CD4-positive, alpha-beta T cell treated with Interleukin-2 at 100 ng/mL for 4 hours (primary cell): ENCODE measurements around the gene DIPK1A.

Experiments
- DNase-seq: peaks from one replicate; pipeline ENCODE4 v3.0.0-alpha.2; 2020; ENCODE audit warnings: low spot score

Gene DIPK1A

DNA sequence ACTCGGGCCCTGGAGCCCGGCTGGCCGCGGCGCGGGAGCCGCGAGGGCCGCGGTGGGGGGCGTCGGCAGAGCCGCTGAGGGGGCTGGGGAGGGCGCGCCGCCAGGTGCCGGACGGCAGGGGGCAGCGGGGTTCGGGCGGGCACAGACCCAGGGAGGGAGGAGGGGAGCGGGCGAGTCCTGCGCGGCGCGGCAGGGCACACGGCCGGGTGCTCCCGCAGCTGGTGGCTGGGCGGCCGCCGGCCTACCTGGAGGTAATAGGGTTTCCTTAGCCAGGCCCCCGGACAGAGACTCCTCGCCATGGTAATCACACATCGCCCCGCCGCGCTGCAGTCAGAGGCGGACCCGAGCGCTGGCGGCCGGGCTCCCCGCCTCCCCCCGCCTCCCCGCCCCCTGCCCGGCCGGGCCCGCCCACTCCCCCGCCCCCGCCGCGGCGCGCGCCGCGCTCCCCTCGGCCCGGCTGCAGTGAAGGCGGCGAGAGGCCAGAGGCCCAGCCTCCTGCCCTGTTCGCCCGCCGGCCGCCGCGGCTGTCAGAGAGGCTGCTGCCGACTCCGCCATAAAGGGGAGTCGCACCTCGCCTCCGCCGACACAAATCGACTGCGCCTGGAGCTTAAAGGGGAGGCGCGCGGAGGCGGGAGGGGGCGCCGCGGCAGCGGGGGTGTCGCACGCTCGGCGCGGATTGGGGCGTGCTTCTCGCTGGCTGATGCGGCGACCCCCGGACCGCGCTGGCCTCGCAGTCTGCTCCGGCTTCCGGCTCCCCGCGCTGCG, at the start of gene DIPK1A:
TSS of gene DIPK1A (minus strand) at position 332 of the 765 bp plus-strand sequence. CDS start at position 299, 33 bp downstream.
- DNase-seq = peak; percentile 73

DNA sequence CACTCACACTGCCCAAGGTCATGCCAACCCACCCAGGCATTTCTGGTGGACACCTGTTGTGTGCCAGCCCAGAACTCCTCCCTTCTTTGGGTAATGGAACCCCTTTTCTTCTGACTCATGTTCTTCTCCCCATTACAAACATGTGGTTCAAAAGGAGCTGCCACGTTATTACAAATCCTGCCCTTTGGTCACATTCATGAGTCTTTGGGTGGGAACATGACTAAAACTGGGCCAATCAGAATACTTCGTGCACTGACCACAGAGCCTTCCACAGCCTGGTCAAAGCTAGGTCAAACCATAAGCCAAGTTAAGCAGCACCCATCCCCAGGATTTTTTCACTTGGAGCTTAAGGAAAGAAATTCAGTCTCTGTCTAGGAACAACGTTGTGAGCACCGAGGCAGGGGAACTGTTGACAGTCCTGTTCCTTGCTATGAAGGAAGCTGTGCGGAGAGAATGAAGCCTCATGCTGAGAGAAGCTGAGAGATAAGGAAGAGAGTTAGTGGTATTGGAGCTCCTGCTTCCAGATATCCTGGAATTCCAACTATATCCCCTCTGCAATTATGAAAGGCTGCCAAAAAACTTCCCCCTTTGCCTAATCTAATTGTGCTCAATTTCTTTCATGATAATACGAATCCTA, 46.8 kb upstream of the DIPK1A start:
- DNase-seq = no peak

DNA sequence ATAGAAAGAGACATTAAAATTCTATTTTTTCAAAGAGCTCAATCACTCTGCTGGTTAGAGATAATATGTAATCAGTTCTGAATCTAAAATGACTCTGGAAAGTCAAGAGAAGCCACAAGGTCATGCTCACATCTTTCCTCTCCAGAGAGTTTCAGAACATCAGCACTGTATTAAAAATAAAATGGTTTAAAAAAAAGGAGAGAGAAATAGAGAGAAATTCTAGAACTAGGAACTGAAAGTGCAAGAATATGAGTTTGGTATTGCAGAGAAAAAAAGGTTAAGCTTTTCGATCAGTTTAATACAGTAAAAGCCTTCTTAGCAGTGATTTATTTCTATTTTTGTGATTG, 44.0 kb upstream of the DIPK1A start:
- DNase-seq = no peak

DNA sequence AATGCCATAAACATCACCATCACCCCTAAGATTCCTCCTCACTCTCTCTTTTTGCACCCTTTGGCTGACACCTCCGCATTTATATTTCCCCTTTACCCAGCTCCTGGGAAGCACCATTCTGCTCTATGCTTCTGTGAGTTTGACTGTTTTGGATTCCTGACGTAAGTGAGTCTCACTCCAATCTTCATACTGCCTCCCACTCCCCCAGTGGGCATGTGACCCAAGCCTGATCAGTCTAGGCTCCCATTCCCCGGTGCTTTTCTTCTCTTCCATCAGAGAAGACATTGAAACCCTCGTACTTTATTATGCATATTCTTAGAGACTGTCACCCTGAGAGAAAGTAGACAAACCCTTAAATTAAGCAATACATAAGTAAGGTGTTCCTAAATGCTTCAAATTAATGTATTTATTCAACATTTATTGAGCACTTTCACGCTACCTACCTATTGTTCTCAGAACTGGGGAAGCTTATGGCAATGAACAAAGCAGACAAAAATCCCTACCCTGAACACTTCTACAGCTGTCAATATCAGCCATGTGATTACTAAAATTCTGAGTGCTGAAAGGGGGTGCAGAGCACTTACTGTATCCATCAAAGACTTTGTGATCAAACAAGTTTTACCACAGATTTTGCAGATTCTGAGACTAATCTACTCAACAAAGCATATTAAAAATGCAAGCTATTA, 43.4 kb upstream of the DIPK1A start:
- no peak for DNase-seq

DNA sequence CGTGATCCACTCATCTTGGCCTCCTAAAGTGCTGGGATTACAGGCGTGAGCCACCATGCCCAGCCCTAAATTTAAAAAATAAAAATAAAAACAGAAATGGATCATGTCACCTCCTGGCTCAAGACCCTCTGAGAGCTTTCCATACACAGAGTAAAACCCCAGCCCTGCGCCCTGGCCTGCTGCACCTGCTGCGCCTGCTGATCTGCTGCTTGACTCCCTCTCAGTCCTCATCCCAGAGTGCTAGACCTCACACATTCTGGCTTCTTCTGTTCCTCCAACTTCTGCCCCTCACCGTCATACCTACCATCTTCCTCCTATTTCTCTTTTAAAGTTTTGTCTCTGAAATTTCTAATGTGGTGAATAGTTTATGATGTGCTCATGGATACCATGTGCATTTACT, 42.7 kb upstream of the DIPK1A start:
- DNase-seq = no peak

DNA sequence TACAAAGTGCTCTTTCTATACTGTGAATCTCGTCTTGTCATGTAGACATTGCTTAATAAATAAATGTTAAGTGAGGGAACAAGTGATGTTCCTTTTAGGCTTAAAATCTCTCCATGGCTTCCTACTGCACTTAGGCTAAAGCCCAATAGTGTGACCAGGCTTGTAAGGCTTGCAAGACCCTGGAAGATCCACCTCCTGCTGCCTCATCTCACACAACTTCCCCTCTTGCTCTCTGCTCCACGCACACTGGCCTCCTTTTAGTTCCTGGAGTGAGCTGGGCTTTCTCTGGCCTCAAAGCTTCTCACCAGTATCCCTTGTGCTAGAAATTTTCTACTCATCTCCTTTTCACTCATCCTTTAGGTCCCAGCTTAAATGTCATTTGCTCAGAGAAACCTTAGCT, 41.5 kb upstream of the DIPK1A start:
- no peak for DNase-seq

DNA sequence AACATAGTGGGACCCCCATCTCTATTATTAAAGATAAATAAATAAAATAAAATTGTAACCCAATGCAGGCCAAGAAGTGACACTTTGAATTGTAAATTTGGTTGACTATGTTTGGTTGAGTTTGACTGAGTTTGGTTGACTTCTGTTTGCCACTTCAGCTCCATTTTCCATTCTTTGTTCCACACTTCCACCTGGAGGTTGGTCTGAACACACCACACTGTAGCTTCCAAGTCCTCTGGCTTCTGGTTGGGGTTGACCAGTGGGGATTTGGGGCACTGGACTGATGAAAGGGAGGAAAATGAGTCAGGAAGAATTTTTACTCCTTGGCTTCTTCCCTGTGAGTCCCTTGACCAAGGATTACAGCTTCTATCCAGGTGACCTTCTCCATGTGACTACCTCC, 40.6 kb upstream of the DIPK1A start:
- DNase-seq = no peak

DNA sequence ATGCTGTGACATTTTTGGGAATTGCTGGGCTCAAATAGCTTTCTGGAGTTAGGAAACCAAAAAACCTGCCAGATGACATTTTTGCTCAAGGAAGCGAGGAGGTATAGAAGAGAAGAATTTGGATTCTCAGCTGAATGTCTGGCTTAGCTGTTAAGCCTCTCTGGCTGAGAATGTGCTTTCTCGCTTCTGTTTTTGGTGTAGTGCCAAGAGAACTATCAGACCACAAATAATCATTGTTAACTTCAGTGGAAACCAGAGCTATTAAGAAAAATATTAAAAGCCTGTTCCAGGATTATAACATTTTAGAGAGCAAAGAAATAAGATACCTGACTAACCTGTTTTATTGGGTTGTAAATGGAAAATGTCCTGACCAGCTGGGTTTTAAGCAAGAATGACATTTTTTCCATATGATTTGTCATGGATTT, 39.5 kb upstream of the DIPK1A start:
- no peak for DNase-seq

DNA sequence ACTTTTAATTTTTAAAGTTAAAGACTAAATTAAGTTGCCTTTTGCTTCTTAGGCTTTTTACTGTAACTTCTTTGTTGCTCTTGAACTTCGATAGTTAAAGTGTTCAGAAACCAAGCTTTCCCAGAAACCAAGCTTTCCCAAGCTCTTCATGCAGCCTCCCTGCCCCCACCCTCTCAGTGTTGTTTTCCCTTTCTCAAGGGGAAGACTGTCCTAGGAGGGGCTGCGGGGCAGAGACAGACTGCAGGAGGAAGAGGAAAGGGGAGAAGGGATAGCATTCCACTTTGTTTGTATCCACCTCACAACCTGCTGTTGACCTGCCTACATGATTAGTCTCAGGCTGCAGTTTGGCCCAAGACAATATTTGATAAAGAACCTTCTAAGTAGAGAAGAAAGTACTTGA, 39.0 kb upstream of the DIPK1A start:
- DNase-seq = no peak

DNA sequence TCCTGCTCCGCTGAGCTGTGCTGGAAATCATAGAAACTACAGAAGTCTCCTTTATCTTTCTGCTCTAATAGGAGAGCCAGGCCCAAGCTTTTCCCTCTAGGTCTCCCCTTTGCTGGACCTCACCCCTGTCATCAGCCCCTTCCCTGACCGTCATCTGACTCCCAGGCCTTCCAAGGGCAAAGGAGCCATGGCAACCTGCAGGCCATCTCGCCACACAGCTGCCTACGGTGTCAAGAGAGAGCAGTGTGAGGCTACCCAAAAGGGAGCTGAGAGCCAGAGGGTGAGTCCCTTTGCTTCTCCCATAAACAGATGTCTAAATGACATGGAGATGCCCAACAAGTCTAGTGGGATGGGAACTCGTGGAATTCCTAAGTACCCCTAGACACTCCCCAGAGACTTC, 37.6 kb upstream of the DIPK1A start:
- DNase-seq = no peak

DNA sequence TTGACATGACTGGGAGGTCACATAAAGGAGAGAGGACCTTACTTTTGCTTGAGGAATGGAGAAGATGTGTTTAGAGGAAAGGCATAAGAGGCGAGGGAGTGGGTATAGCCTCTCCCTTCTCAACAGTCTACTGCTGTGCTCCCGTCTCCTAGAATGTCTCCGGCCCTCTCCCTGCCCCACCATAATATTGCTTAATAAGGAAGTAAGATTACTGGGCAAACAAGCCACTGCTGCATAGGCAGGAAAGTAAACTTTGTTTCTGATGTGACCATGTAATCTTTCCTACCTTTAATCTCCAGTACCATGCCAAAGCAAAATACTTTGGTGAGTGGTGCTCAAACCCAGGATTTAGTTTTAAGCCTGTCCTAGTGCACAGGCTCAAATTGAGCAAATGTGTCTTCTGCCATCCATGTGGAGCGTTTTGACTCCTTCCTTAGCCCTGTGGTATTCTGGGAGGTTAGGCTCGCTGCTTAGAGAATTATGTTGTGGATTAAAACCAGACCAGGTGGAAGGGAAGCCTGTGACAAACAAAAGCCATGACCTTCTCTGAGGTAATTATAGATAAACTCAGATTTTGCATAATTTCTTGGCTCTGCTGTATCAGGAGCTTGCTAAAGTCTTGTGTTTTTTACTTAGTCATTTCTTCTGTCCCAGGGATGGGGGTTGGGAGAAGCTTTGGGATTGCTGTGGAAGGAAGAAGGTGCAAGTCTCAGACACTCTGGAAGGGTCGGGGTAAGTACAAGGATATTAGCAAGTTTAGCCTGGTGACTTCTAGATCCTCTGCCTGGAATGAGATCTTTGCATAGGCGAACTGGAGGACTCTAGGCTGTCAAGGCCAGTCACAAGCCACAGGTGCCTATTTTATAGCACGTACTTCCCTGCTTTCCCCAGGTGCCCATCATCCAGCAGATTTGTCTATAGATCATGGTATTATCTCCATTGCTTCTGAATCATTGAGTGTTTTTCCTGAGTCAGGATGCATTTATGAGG, 34.5 kb upstream of the DIPK1A start:
- no peak for DNase-seq

DNA sequence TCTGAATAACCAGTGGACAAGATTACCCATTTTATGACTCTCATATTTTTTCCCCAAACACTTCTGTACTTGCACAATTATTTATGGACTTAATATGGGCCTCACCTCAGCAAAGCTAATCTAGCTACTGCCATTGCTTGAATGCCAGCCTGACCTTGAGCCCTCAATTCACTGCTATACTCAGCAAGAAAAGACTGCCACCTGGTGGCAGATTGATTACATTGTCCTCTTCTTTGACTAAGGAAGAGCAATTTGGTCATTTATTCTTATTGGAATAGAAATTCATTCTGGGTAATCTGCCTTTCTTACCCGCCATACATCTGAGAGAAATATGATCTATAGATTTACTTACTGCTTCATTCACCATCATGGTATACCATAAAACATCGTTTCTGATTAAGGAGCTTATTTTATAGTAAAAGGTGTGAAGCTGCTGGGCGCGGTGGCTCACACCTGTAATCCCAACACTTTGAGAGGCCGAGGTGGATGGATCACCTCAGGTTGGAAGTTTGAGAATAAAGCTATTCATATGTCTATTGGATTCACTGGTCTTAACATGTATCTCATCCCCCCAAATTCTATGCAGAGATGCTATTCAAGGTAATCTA, 32.9 kb upstream of the DIPK1A start:
- peak; percentile 90 for DNase-seq

DNA sequence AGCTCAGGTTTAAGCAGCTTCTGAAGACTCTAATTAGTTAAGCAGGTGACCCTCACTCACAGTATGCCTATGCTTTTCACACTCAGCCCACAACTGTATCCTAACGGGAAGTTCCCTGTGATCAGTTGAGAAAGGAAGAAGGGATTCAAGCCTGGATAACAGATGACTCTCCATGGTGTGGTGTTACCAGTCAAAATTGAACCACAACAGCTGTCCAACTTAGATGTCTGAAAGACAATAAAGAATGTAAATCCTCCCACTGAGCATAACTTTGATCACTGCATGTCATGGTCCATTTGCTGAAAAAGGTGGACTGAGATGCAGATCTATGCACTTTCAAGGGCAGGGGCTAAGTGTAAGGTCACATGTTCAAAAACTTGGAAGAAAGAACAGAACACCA, 32.3 kb upstream of the DIPK1A start:
- no peak for DNase-seq

DNA sequence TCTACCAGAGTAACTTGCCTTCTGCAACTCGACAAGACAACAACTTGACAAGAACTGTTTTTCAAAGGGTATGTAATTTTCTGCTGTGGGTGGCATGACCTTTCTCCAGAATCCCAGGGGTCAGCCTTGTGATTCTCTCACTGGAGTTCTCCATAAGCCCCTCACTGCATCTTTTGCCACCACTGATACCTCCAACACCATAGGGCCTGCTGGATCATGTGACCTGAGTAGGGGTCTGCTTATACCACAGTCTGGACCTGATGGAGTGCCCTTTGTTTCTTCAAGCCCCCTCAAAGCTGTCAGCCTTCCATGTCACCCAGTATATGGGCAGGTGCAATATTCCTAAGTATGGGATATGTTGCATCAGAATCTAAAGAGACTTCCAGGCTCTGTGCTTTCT, 31.6 kb upstream of the DIPK1A start:
- no peak for DNase-seq

DNA sequence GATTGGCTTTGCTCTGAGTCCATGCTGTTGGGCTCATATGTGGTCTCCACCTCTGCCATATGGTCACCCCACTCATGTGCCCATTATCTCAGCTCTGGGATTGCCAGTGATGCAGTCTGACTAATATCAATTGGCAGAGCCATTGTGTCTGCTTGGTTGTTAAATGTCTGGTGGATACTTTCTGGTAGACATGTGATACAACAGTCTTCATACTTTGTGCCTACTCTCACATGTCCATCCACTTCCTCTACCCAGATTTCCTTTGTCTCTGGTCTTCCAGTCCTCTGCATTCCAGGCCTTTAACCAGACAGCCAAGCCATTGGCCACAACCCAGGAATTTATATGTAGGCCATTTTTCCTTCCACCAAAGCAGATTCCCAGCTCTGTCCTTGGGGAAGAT, 30.8 kb upstream of the DIPK1A start:
- DNase-seq = no peak

DNA sequence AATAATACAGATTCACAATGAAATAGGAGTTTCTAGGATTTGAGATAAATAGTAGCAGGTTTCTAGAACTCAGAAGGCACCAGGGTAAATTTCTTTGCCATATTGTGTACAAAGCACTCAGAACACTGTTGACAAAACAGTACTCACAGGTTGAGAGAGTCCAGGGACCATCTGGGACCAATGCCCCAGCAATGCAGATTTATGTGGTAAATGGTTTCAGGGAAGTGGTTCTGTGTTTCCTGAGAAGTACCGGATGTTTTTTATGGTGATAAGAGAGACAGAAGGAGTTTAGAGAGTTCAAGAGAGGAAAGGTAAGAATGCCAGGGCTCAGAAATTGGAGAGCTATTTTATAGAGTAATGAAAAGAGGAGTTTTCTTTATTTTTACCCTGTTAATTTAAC, 29.6 kb upstream of the DIPK1A start:
- DNase-seq = peak; percentile 68

DNA sequence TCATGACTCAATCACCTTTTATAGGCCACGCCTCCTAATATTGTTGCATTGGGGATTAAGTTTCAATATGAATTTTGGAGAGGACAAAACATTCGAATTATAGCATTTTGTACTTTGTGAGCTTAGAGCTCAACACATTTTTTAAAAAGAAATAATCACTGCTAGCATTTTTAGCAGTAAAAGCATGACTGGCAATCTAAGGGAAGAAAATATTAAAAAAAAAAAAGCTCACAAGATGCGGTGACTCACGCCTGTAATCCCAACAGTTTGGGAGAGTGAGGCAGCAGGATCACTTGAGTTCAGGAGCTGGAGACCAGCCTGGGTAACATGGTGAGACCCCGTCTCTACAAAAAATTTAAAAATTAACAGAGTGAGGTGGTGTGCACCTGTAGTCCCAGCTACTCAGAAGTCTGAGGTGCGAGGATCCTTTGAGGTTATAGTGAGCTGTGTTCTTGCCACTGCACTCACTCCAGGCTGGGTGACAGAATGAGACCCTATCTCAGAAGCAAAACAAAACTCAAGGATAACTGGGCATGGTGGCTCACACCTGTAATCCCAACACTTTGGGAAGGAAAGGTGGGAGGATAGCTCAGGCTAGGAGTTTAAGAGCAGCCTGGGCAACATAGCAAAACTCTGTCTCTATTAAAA, 28.8 kb upstream of the DIPK1A start:
- DNase-seq = no peak

DNA sequence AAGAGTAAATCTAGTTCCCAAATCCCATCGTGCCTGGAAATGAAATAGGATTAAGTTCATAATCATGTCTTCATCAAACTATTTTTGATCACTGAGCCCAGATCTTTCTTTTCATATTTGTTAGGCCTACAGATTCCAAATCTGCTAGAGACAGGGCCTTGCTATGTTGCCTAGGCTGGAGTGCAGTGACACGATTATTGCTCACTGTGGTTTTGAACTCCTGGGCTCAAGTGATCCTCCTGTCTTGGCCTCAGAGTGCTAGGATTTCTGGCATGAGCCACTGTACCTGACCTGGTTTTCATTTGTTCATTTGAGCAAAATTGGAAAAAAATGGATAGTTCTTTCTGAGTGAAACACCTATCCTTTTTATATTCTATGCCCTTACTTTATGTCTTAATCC, 28.0 kb upstream of the DIPK1A start:
- DNase-seq = no peak

DNA sequence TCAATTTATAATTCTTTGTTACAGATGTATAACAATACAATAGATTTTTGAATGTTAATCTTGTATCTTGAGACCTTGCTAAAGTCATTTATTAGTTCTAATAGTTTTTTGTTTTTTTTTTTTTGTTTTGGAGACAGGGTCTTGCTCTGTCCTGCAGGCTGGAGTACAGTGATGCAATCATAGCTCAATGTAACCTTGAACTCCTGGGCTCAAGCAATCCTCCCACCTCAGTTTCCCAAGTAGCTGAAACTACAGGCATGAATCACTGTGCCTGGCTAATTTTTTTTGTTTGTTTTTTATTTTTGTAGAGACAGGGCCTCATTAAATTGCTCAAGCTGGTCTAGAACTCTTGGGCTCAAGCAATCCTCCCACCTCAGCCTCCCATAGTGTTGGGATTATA, 26.2 kb upstream of the DIPK1A start:
- DNase-seq = no peak

DNA sequence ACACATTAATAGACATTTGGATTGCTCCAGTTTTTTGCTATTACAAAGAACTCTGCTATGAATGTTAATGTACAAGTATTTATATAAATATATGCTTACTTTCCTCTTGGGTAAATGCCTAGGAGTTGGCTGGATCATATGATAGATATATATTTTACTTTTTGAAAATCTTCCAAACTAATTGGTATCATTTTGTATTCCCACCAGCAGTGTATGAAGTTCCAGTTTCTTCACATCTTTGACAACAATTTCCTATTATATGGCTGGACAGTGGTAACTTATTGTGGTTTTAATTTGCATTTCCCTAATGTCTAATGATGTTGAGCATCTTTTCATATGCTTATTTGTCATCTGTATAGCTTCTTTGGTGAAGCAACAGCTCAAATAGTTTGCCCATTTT, 23.8 kb upstream of the DIPK1A start:
- DNase-seq = no peak
